ENCODE results near the gene C20orf141.

C20orf141 gene

DNA sequence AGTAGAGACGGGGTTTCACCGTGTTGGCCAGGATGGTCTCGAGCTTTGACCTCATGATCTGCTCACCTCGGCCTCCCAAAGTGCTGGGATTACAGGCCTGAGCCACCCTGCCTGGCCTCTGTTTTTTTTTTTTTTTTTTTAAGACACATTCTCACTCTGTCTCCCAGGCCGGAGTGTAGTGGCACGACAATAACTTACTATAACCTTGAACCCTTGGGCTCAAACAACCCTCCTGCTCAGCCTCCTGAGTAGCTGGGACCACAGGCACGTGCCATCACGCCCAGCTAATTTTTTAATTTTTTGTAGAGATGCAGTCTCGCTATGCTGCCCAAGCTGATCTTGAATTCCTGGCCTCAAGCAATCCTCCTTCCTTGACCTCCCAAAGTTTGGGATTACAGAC, 41.0 kb upstream of the C20orf141 start:
- DNase-seq, result no peak
- no peak overlapping the region for H3K23ac ChIP-seq (ENCODE audit: low read length)

DNA sequence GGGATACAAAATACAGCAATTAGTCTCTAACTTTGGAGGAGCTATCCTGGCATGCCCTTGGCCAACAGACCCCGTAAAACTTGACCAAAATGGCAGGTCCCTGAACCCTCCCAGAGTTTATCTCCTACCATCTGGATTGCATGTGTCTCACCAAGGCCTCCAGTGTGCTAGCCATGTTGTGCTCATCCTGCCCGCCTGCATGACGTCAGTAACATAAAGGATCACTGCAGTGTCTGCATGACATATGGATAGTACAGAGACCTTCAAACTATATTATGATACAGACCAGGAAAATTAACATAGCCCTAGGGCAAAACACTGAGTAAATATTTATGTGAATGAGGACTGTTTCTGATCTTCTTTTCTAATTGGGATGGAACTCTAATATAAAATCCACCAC, 39.6 kb upstream of the C20orf141 start:
- no peak overlapping the region for H3K4me3 ChIP-seq (ENCODE audit: low read length)
- H3K27me3 ChIP-seq (ENCODE audit: insufficient read depth, low read length, poor library complexity), result no peaks in the 10 kb centered on the region
- H2AK5ac ChIP-seq (ENCODE audit: low read length), result no peak overlapping the region
- H2BK5ac ChIP-seq (ENCODE audit: low read length), result no peak overlapping the region
- no peaks in the 10 kb centered on the region for H3K4me1 ChIP-seq (ENCODE audit: control insufficient read depth, low read depth, low read length)
- no peak overlapping the region for H3K56ac ChIP-seq (ENCODE audit: low read length)
- no peak for DNase-seq
- no peak overlapping the region for H3K23ac ChIP-seq (ENCODE audit: low read length)
- no peaks in the 10 kb centered on the region for H3K79me2 ChIP-seq (ENCODE audit: control insufficient read depth, insufficient read depth, low read length)
- no peak overlapping the region for H4K5ac ChIP-seq (ENCODE audit: low read length)
- H3K4ac ChIP-seq (ENCODE audit: low read depth, low read length), result no peak overlapping the region
- no peak overlapping the region for H3K4me2 ChIP-seq (ENCODE audit: low read length)
- no peak overlapping the region for H4K8ac ChIP-seq (ENCODE audit: low read depth, low read length)
- H3K79me1 ChIP-seq (ENCODE audit: low read length), result no peaks in the 10 kb centered on the region
- H3K9ac ChIP-seq (ENCODE audit: low read length), result no peak overlapping the region
- H2BK15ac ChIP-seq (replicated peaks; ENCODE audit: low read depth), result no peak overlapping the region
- H3K27ac ChIP-seq (ENCODE audit: low read depth, low read length), result no peak overlapping the region
- no peaks in the 10 kb centered on the region for H3K36me3 ChIP-seq (ENCODE audit: control insufficient read depth, insufficient read depth, low read length)
- no CpG with 5 or more reads among the region's 3 CpGs for whole genome bisulfite sequencing (ENCODE audit: extremely low coverage, insufficient coverage, low lambda C conversion rate)
- H3K18ac ChIP-seq (ENCODE audit: low read length), result no peak overlapping the region
- H2BK120ac ChIP-seq (ENCODE audit: low read depth, low read length), result no peak overlapping the region

More for the DNA sequence above, 41.0 kb upstream of the C20orf141 start:
- Histone ChIP-seq H2BK15ac (replicated peaks; ENCODE audit: low read depth) (no peak overlapping the region), H2BK5ac (ENCODE audit: low read length) (no peak overlapping the region), H3K27ac (ENCODE audit: low read depth, low read length) (no peak overlapping the region), H3K36me3 (ENCODE audit: control insufficient read depth, insufficient read depth, low read length) (no peaks in the 10 kb centered on the region), H3K4me1 (ENCODE audit: control insufficient read depth, low read depth, low read length) (no peaks in the 10 kb centered on the region), H4K5ac (ENCODE audit: low read length) (no peak overlapping the region), H3K79me2 (ENCODE audit: control insufficient read depth, insufficient read depth, low read length) (no peaks in the 10 kb centered on the region), H3K56ac (ENCODE audit: low read length) (no peak overlapping the region), H2AK5ac (ENCODE audit: low read length) (no peak overlapping the region), H3K18ac (ENCODE audit: low read length) (no peak overlapping the region), H3K27me3 (ENCODE audit: insufficient read depth, low read length, poor library complexity) (no peaks in the 10 kb centered on the region), H4K8ac (ENCODE audit: low read depth, low read length) (no peak overlapping the region), H3K4me3 (ENCODE audit: low read length) (no peak overlapping the region), H3K4me2 (ENCODE audit: low read length) (no peak overlapping the region), H3K79me1 (ENCODE audit: low read length) (no peaks in the 10 kb centered on the region), H2BK120ac (ENCODE audit: low read depth, low read length) (no peak overlapping the region), H3K9ac (ENCODE audit: low read length) (no peak overlapping the region), H3K4ac (ENCODE audit: low read depth, low read length) (no peak overlapping the region)
- no CpG with 5 or more reads among the region's 9 CpGs for WGBS (ENCODE audit: extremely low coverage, insufficient coverage, low lambda C conversion rate)

DNA sequence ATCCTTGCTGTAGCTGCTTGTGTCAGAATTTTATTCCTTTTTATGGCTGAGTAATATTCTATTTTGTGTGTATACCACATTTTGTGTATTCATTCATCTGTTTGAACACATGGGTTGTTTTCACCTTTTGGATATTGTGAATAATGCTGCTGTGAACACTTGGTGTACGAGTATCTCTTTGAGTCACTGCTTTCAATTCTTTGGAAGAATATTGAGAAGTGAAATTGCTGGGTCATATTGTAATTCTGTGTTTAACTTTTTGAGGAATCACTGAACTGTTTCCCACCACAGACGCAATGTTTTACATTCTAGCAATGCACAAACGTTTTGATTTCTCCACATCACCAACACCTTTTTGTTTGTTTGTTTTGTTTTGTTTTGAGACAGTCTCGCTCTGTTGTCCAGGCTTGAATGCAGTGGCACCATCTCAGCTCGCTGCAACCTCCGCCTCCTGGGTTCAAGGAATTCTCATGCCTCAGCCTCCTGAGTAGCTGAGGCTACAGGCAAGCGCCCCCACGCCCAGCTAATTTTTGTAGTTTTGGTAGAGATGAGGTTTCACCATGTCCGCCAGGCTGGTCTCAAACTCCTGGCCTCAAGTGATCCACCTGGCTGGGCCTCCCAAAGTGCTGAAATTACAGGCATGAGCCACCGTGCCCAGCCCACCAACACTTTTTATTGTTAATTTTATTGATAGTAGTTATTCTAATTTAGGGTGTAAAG, 36.0 kb upstream of the C20orf141 start:
- no peak overlapping the region for H3K23ac ChIP-seq (ENCODE audit: low read length)
- DNase-seq, result no peak
- no peak overlapping the region for H3K4me2 ChIP-seq (ENCODE audit: low read length)
- no peak overlapping the region for H3K4ac ChIP-seq (ENCODE audit: low read depth, low read length)
- no peak overlapping the region for H3K9ac ChIP-seq (ENCODE audit: low read length)
- H3K27ac ChIP-seq (ENCODE audit: low read depth, low read length), result no peak overlapping the region
- no peak overlapping the region for H3K18ac ChIP-seq (ENCODE audit: low read length)
- H3K27me3 ChIP-seq (ENCODE audit: insufficient read depth, low read length, poor library complexity), result no peaks in the 10 kb centered on the region
- H2BK5ac ChIP-seq (ENCODE audit: low read length), result no peak overlapping the region
- no peaks in the 10 kb centered on the region for H3K79me1 ChIP-seq (ENCODE audit: low read length)
- H2AK5ac ChIP-seq (ENCODE audit: low read length), result no peak overlapping the region
- no peak overlapping the region for H4K5ac ChIP-seq (ENCODE audit: low read length)
- no peak overlapping the region for H2BK120ac ChIP-seq (ENCODE audit: low read depth, low read length)
- no peak overlapping the region for H4K8ac ChIP-seq (ENCODE audit: low read depth, low read length)
- no CpG with 5 or more reads among the region's 10 CpGs for WGBS (ENCODE audit: extremely low coverage, insufficient coverage, low lambda C conversion rate)
- no peak overlapping the region for H3K4me3 ChIP-seq (ENCODE audit: low read length)
- H3K4me1 ChIP-seq (ENCODE audit: control insufficient read depth, low read depth, low read length), result no peaks in the 10 kb centered on the region
- H3K36me3 ChIP-seq (ENCODE audit: control insufficient read depth, insufficient read depth, low read length), result no peaks in the 10 kb centered on the region
- H2BK15ac ChIP-seq (replicated peaks; ENCODE audit: low read depth), result no peak overlapping the region
- H3K79me2 ChIP-seq (ENCODE audit: control insufficient read depth, insufficient read depth, low read length), result no peaks in the 10 kb centered on the region
- H3K56ac ChIP-seq (ENCODE audit: low read length), result no peak overlapping the region

DNA sequence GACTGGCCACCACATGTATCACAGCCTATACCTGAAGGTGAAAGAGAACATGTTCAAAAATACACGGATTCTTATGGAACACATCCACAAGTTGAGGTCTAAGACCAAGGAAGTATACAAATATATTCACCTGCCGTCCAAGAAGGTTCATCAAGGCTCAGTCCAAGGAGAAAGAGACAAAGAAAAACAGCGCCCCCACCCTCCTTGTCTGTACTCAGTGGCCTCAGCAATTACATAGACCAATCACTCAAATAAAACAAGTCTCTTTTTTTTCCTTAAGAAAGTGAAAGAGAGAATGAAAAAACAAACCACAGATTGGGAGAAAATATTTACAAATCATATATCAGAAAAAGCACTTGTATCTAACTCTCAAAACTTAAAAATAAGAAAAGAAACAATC, 33.8 kb upstream of the C20orf141 start:
- Histone ChIP-seq H3K36me3 (ENCODE audit: control insufficient read depth, insufficient read depth, low read length) (no peaks in the 10 kb centered on the region), H3K4me2 (ENCODE audit: low read length) (no peak overlapping the region), H3K27ac (ENCODE audit: low read depth, low read length) (no peak overlapping the region), H2AK5ac (ENCODE audit: low read length) (no peak overlapping the region), H2BK120ac (ENCODE audit: low read depth, low read length) (no peak overlapping the region), H3K4me3 (ENCODE audit: low read length) (no peak overlapping the region), H2BK5ac (ENCODE audit: low read length) (no peak overlapping the region), H3K4ac (ENCODE audit: low read depth, low read length) (no peak overlapping the region), H3K56ac (ENCODE audit: low read length) (no peak overlapping the region), H3K18ac (ENCODE audit: low read length) (no peak overlapping the region), H2BK15ac (replicated peaks; ENCODE audit: low read depth) (no peak overlapping the region), H3K27me3 (ENCODE audit: insufficient read depth, low read length, poor library complexity) (no peaks in the 10 kb centered on the region), H3K79me2 (ENCODE audit: control insufficient read depth, insufficient read depth, low read length) (no peaks in the 10 kb centered on the region), H3K9ac (ENCODE audit: low read length) (no peak overlapping the region), H4K8ac (ENCODE audit: low read depth, low read length) (no peak overlapping the region), H3K23ac (ENCODE audit: low read length) (no peak overlapping the region), H3K79me1 (ENCODE audit: low read length) (no peaks in the 10 kb centered on the region), H4K5ac (ENCODE audit: low read length) (no peak overlapping the region), H3K4me1 (ENCODE audit: control insufficient read depth, low read depth, low read length) (no peaks in the 10 kb centered on the region)
- DNase-seq, result no peak
- no CpG with 5 or more reads among the region's 3 CpGs for WGBS (ENCODE audit: extremely low coverage, insufficient coverage, low lambda C conversion rate)

DNA sequence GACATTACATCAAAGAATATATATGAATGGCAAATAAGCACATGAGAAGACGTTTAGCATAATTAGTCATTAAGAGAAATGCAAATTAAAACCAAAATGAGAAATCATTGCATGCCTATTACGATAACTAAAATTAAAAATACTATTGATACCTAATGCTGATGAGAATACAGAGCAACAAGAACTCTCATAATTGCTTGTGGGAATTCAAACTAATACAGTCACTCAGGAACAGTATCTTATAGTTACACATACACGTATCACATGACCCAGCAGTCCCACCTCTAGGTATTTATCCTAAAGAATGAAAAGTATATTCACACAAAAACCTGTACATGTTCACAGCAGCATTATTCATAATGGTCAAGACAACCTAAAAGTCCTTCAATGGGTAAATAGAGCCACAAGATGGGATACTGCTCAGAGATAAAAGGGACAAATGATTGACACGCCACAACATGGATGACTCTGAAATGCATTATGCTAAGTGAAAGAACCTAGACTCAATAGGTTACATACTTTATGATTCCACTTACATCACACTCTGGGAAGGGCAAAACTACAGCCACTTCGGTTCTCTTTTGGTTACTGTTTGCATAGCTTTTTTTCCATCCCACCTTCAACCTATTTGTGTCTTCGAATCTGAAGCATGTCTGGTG, 30.8 kb upstream of the C20orf141 start:
- no peak overlapping the region for H3K56ac ChIP-seq (ENCODE audit: low read length)
- H3K4me1 ChIP-seq (ENCODE audit: control insufficient read depth, low read depth, low read length), result no peaks in the 10 kb centered on the region
- H3K9ac ChIP-seq (ENCODE audit: low read length), result no peak overlapping the region
- H3K79me1 ChIP-seq (ENCODE audit: low read length), result no peaks in the 10 kb centered on the region
- no peak overlapping the region for H3K4me2 ChIP-seq (ENCODE audit: low read length)
- no peak overlapping the region for H2AK5ac ChIP-seq (ENCODE audit: low read length)
- H3K18ac ChIP-seq (ENCODE audit: low read length), result no peak overlapping the region
- H3K23ac ChIP-seq (ENCODE audit: low read length), result no peak overlapping the region
- no CpG with 5 or more reads among the region's 6 CpGs for WGBS (ENCODE audit: extremely low coverage, insufficient coverage, low lambda C conversion rate)
- no peak overlapping the region for H3K4me3 ChIP-seq (ENCODE audit: low read length)
- H2BK120ac ChIP-seq (ENCODE audit: low read depth, low read length), result no peak overlapping the region
- no peaks in the 10 kb centered on the region for H3K79me2 ChIP-seq (ENCODE audit: control insufficient read depth, insufficient read depth, low read length)
- H4K5ac ChIP-seq (ENCODE audit: low read length), result no peak overlapping the region
- no peak overlapping the region for H3K27ac ChIP-seq (ENCODE audit: low read depth, low read length)
- no peak overlapping the region for H2BK15ac ChIP-seq (replicated peaks; ENCODE audit: low read depth)
- no peak for DNase-seq
- H2BK5ac ChIP-seq (ENCODE audit: low read length), result no peak overlapping the region
- no peaks in the 10 kb centered on the region for H3K36me3 ChIP-seq (ENCODE audit: control insufficient read depth, insufficient read depth, low read length)
- no peak overlapping the region for H4K8ac ChIP-seq (ENCODE audit: low read depth, low read length)
- H3K27me3 ChIP-seq (ENCODE audit: insufficient read depth, low read length, poor library complexity), result no peaks in the 10 kb centered on the region
- H3K4ac ChIP-seq (ENCODE audit: low read depth, low read length), result no peak overlapping the region
